ENCODE data around the gene SLC12A1. TPM values are rescaled to one million over a fixed set of nuclear protein-coding genes. Genes with fewer than 3 reads are reported as not detected.

SLC12A1 gene
- total RNA-seq, 1 donor from 2014 or later, result not detected

DNA sequence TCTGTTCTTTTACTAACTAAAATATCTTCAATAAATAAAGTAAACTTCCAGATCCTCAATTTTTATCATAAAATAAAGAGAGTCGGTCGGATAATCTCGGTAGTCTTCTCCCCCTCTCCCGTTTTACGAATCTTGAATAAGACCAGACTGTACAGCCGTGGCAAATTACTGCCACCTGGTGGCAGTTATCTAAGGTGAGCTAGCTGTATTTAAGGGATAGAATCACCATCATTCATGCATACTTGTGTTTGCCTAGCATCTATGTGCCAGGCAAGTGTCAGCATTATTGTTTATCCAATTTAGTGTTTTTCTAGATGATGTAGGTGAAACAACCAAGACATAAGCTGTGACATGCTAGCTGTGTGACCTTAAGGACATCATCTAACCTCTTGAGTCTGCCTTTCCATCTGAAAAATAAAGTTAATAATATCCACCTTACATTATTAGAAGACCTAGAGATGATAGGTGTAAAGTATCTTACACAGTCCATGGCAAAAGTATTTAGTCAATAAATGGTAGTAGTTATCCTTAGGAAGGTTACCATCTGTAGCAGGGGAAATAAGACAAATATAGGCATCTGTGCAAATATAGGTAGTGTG lies 146.5 kb downstream of the SLC12A1 start:
- DNase-seq (ENCODE audit: low spot score), result no peak
- TF ChIP-seq, protein P1, sequence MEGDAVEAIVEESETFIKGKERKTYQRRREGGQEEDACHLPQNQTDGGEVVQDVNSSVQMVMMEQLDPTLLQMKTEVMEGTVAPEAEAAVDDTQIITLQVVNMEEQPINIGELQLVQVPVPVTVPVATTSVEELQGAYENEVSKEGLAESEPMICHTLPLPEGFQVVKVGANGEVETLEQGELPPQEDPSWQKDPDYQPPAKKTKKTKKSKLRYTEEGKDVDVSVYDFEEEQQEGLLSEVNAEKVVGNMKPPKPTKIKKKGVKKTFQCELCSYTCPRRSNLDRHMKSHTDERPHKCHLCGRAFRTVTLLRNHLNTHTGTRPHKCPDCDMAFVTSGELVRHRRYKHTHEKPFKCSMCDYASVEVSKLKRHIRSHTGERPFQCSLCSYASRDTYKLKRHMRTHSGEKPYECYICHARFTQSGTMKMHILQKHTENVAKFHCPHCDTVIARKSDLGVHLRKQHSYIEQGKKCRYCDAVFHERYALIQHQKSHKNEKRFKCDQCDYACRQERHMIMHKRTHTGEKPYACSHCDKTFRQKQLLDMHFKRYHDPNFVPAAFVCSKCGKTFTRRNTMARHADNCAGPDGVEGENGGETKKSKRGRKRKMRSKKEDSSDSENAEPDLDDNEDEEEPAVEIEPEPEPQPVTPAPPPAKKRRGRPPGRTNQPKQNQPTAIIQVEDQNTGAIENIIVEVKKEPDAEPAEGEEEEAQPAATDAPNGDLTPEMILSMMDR (IDR thresholded peaks at IDR 0.05), result peak; percentile 96
- H3K27me3 Mint-ChIP-seq (ENCODE audit: low read depth), result no peaks in the 10 kb centered on the region
- no peaks in the 10 kb centered on the region for H3K36me3 Mint-ChIP-seq (ENCODE audit: low read depth)
- H3K27ac Mint-ChIP-seq (ENCODE audit: unreplicated experiment), result no peak overlapping the region
- peaks cover 22% of the 10 kb centered on the region for H3K4me1 Mint-ChIP-seq (ENCODE audit: low read depth)
- H3K9me3 Mint-ChIP-seq (ENCODE audit: low read depth), result no peaks in the 10 kb centered on the region
- no peak overlapping the region for H3K4me3 Mint-ChIP-seq (ENCODE audit: unreplicated experiment)

Other genes starting within 250 kb of the SLC12A1 start
- gene SLC24A5, start 85.3 kb upstream of the SLC12A1 start, total RNA-seq, result not detected in 3 replicates
- 16.3 to 22.6 TPM (median 20.5 TPM) in 3 replicates for gene MYEF2, start 28.0 kb upstream of the SLC12A1 start, total RNA-seq
- not detected in 3 replicates for gene CTXN2, start 14.6 kb upstream of the SLC12A1 start, total RNA-seq
- gene DUT, start 125.1 kb downstream of the SLC12A1 start, total RNA-seq, result 71.0 to 111 TPM (median 71.5 TPM) in 3 replicates

All from chondrocyte (in vitro differentiated cells).